Stomach (tissue), 9 donors: ENCODE measurements around the gene DNAJC11. TPM values are rescaled to one million over a fixed set of nuclear protein-coding genes. Genes with fewer than 3 reads are reported as not detected.

Source experiments
- DNase-seq, 2 donors: peaks; one replicate each; pipeline versions ENCODE4 v3.0.0 to v3.0.0-alpha.2; 2013 to 2019
- H3K27ac ChIP-seq, 5 donors: fragments of 200-600 bp in 4 of 5; sonication (generic) in 4 of 5; one replicate each; pipeline ENCODE4 v1.5.1; 2013 to 2019; ENCODE audit warnings: mild to moderate bottlenecking in 1 of 5, moderate library complexity in 1 of 5
- H3K27me3 ChIP-seq, 3 donors: fragments of 200-600 bp; sonication (generic); one replicate each; pipeline ENCODE4 v1.5.1; 2017 to 2019; ENCODE audit warnings: mixed run types in 1 of 3
- H3K36me3 ChIP-seq, 4 donors: fragments of 200-600 bp; sonication (generic); 1 replicate in 3 of 4; 2 replicates in 1 of 4; pipeline ENCODE4 v1.5.1; 2016 to 2019
- H3K4me1 ChIP-seq, 4 donors: fragments of 200-600 bp; sonication (generic); one replicate each; pipeline ENCODE4 v1.5.1; 2016 to 2019
- H3K4me3 ChIP-seq, 4 donors: fragments of 200-600 bp; sonication (generic) in 3 of 4; one replicate each; pipeline ENCODE4 v1.5.1; 2016 to 2019; ENCODE audit warnings: mild to moderate bottlenecking in 1 of 4
- H3K9me3 ChIP-seq, 4 donors: fragments of 200-600 bp; sonication (generic); one replicate each; pipeline ENCODE4 v1.5.1; 2016 to 2019
- EP300 ChIP-seq: sonication (generic); formaldehyde crosslinking; IDR thresholded peaks from one replicate; pipeline ENCODE4 v1.6.1; 2017; ENCODE audit warnings: antibody characterized with exemption
- POLR2A ChIP-seq, 4 donors: fragments of 450-650 bp; IDR thresholded peaks; one replicate each; pipeline ENCODE4 v1.6.1; 2016; ENCODE audit warnings: antibody characterized with exemption in 4 of 4, control low read depth in 2 of 4, mild to moderate bottlenecking in 1 of 4, moderate library complexity in 1 of 4
- POLR2AphosphoS5 ChIP-seq, 3 donors: sonication (generic); formaldehyde crosslinking; IDR thresholded peaks; one replicate each; pipeline ENCODE4 v1.6.1; 2016; ENCODE audit warnings: antibody characterized with exemption in 3 of 3
- WGBS, 5 donors: extraction: QIAGEN DNeasy Blood & Tissue Kit in 3 of 5; methylation state at CpG; one replicate each; pipeline versions ENCODE4 v1.1.5 to v1.1.7; 2013 to 2018; 5-methylcytosine and 5-hydroxymethylcytosine counted together
- intact Hi-C: fragments of 100-400 bp; cut with DNase I; formaldehyde crosslinking; loops from one replicate; pipeline ENCODE4 v1.15.1; 2023; ENCODE audit warnings: low total_unique reads
- polyA plus RNA-seq, 3 donors: library from polyadenylated mRNA; stranded (reverse); fragments of 200-250 nt; gene quantifications; one replicate each; pipeline ENCODE4 v1.2.3, GENCODE V29; 2013
- total RNA-seq, 5 donors: library from RNA; depleted of rRNA; stranded (reverse); fragments of >200 nt; gene quantifications; one replicate each; pipeline versions ENCODE4 v1.1.0 to v1.2.3, GENCODE V29; 2014 to 2016
- TF ChIP-seq, protein P1 (sequence below), 7 experiments: fragments of 450-650 bp in 4 of 7; fragments of 200-600 bp in 3 of 7; sonication (generic) in 3 of 7; IDR thresholded peaks; one replicate each; pipeline ENCODE4 v1.5.1; 2016 to 2019; ENCODE audit warnings: antibody characterized with exemption in 7 of 7, control low read depth in 2 of 7, mild to moderate bottlenecking in 1 of 7
- donor health status: healthy with polysubstance abuse.
- donor health status: Bipolar disorder and iron deficiency.
- donor health status: healthy.

DNAJC11 gene
- total and polyA plus RNA-seq, 8 donors: 20.0 to 93.9 (median 34.2) TPM

DNA sequence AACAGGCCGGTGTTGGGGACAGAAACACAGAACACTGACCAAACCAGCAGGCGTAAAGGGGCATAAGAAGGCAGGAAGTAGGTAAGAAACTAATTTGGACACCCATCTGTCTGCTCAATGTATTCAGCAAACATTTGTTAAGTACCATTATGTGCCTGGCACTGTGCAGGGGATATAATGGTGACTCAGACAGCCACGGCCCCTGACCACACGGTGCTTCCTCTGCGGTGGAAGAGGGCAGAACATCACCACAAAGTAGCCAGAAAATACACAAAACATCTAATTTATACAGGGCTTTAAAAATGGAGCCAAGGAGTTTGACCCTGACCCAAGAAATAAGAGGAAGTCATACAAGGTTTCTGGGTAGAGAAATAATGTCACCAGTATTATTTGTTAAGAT is 12.9 kb downstream of the DNAJC11 start:
- Histone ChIP-seq H3K9me3 (no peaks in the 10 kb centered on the region), H3K4me3 (no peak overlapping the region), H3K27ac (no peak overlapping the region), H3K4me1 (peaks cover 0 to 7% (median 2%) of the 10 kb centered on the region in 4 donors), H3K27me3 (no peaks in the 10 kb centered on the region), H3K36me3 (peaks cover 0 to 7% (median 3%) of the 10 kb centered on the region in 4 donors)
- WGBS, 5 donors: 70 to 87% (median 81%) methylated on average over 5 of the region's 5 CpGs
- DNase-seq: no peak
- intact Hi-C loops: no loop called here
- no peak for TF ChIP-seq POLR2A (IDR thresholded peaks at IDR 0.05)
- TF ChIP-seq EP300: no peak
- TF ChIP-seq POLR2AphosphoS5 (IDR thresholded peaks at IDR 0.05): no peak
- TF ChIP-seq, protein P1, sequence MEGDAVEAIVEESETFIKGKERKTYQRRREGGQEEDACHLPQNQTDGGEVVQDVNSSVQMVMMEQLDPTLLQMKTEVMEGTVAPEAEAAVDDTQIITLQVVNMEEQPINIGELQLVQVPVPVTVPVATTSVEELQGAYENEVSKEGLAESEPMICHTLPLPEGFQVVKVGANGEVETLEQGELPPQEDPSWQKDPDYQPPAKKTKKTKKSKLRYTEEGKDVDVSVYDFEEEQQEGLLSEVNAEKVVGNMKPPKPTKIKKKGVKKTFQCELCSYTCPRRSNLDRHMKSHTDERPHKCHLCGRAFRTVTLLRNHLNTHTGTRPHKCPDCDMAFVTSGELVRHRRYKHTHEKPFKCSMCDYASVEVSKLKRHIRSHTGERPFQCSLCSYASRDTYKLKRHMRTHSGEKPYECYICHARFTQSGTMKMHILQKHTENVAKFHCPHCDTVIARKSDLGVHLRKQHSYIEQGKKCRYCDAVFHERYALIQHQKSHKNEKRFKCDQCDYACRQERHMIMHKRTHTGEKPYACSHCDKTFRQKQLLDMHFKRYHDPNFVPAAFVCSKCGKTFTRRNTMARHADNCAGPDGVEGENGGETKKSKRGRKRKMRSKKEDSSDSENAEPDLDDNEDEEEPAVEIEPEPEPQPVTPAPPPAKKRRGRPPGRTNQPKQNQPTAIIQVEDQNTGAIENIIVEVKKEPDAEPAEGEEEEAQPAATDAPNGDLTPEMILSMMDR (IDR thresholded peaks at IDR 0.05): no peak

DNA sequence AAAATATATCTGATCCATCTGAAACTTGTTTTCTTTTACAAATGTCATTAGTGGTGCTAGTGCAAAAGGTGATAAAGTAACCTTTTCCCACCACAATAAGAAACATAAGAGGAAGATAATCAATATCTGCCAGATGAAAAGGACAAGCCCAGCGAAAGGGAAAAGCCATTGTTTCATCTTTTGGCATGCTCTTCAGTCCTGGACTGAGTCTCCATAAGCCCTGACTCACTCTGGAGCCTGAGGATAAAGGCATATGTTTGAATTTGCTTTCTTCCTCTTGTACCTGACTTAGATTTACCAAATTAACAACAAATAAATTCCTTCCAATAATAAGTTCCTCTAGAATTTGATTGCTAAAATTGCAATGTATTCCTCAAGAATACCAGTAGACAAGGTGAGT is 13.6 kb downstream of the DNAJC11 start:
- 56 to 93% (median 85%) methylated on average over 1 of the region's 1 CpG for WGBS, 5 donors
- no peak overlapping the region for H3K27ac ChIP-seq
- no peak for TF ChIP-seq POLR2AphosphoS5 (IDR thresholded peaks at IDR 0.05)
- no peak for TF ChIP-seq EP300
- TF ChIP-seq POLR2A (IDR thresholded peaks at IDR 0.05): no peak
- H3K9me3 ChIP-seq: no peaks in the 10 kb centered on the region
- no peak for DNase-seq
- intact Hi-C loops: no loop called here
- H3K27me3 ChIP-seq: no peaks in the 10 kb centered on the region
- peaks cover 0 to 13% (median 6%) of the 10 kb centered on the region in 4 donors for H3K36me3 ChIP-seq
- H3K4me3 ChIP-seq: no peak overlapping the region
- H3K4me1 ChIP-seq: peaks cover 0 to 7% (median 2%) of the 10 kb centered on the region in 4 donors

- intact Hi-C loops: no loop called here
- peaks cover 0 to 17% (median 11%) of the 10 kb centered on the region in 4 donors for H3K36me3 ChIP-seq
- no peak for DNase-seq
- no peaks in the 10 kb centered on the region for H3K27me3 ChIP-seq
- no peak overlapping the region for H3K4me3 ChIP-seq
- no peaks in the 10 kb centered on the region for H3K9me3 ChIP-seq
- no peak for TF ChIP-seq POLR2A (IDR thresholded peaks at IDR 0.05)
- TF ChIP-seq EP300: no peak
- TF ChIP-seq POLR2AphosphoS5 (IDR thresholded peaks at IDR 0.05): no peak
- TF ChIP-seq, protein P1 (IDR thresholded peaks at IDR 0.05): no peak
- H3K27ac ChIP-seq: no peak overlapping the region
- H3K4me1 ChIP-seq: peaks cover 0 to 4% (median under 1%) of the 10 kb centered on the region in 4 donors
These were observed 15.3 kb downstream of the DNAJC11 start for GRCh38 chr1:6686294-6686693.

- DNase-seq: no peak
- Histone ChIP-seq H3K4me1 (peaks cover 0 to 4% (median 0%) of the 10 kb centered on the region in 4 donors), H3K27ac (no peak overlapping the region), H3K36me3 (peaks cover 2 to 18% (median 14%) of the 10 kb centered on the region in 4 donors), H3K9me3 (no peaks in the 10 kb centered on the region), H3K27me3 (no peaks in the 10 kb centered on the region), H3K4me3 (no peak overlapping the region)
- no peak for TF ChIP-seq POLR2A (IDR thresholded peaks at IDR 0.05)
- no peak for TF ChIP-seq EP300
- TF ChIP-seq POLR2AphosphoS5 (IDR thresholded peaks at IDR 0.05): no peak
- TF ChIP-seq, protein P1 (IDR thresholded peaks at IDR 0.05): no peak
- WGBS, 5 donors: 90 to 94% (median 93%) methylated on average over 4 of the region's 4 CpGs
- intact Hi-C loops: no loop called here
These were observed 16.2 kb downstream of the DNAJC11 start for GRCh38 chr1:6685381-6685780.

DNA sequence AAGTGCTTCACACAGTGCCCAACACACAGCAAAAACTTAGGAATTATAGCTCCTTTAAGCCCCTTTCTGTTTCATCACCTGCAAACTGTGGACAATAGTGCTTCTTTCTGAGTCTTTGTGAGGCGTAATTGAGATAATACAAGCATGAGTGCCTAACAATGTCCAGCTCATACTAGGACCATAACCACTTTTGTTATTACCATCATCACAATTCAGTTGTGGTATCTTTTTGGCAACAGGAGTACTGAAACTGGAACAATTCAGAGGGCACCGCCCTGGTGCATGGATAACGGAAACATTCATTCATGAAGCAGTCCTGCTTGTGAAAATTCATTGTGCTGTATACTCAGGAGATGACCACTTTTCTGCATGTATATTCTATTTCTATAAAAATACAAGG is 18.2 kb downstream of the DNAJC11 start:
- no peaks in the 10 kb centered on the region for H3K9me3 ChIP-seq
- no peaks in the 10 kb centered on the region for H3K27me3 ChIP-seq
- TF ChIP-seq, protein P1 (IDR thresholded peaks at IDR 0.05): no peak
- no peak for TF ChIP-seq EP300
- no peak for TF ChIP-seq POLR2AphosphoS5 (IDR thresholded peaks at IDR 0.05)
- TF ChIP-seq POLR2A (IDR thresholded peaks at IDR 0.05): no peak
- no peak overlapping the region for H3K27ac ChIP-seq
- 89 to 94% (median 90%) methylated on average over 3 of the region's 3 CpGs for WGBS, 5 donors
- intact Hi-C loops: no loop called here
- H3K4me1 ChIP-seq: no peaks in the 10 kb centered on the region
- H3K36me3 ChIP-seq: peaks cover 14 to 38% (median 34%) of the 10 kb centered on the region in 4 donors
- no peak for DNase-seq
- H3K4me3 ChIP-seq: no peak overlapping the region
